ENCODE measurements around the gene ORM2. TPM values are rescaled to one million over a fixed set of nuclear protein-coding genes. Genes with fewer than 3 reads are reported as not detected.

Gene ORM2
- total and polyA plus RNA-seq, 9 donors: 0.33 to 0.40 (median 0.36) TPM; not detected in 6

GRCh38 chr9:114304416-114305188, 25.1 kb upstream of the ORM2 start:
- H3K4me3 ChIP-seq (ENCODE audit: low read length): no peak overlapping the region
- H3K4me1 ChIP-seq (ENCODE audit: control insufficient read depth, insufficient read depth, low read length): peaks cover 4% of the 10 kb centered on the region
- 85% methylated on average over 8 of the region's 10 CpGs for WGBS (ENCODE audit: insufficient coverage)
- H3K27me3 ChIP-seq (ENCODE audit: control insufficient read depth, insufficient read depth, low read length): no peaks in the 10 kb centered on the region
- H3K9me3 ChIP-seq (replicated peaks; ENCODE audit: control insufficient read depth, low read depth, low read length): no peaks in the 10 kb centered on the region
- peaks cover 56% of the 10 kb centered on the region for H3K36me3 ChIP-seq (ENCODE audit: control insufficient read depth, insufficient read depth, low read length)
- DNase-seq: no peak
- H3K27ac ChIP-seq (ENCODE audit: low read length): no peak overlapping the region

DNA sequence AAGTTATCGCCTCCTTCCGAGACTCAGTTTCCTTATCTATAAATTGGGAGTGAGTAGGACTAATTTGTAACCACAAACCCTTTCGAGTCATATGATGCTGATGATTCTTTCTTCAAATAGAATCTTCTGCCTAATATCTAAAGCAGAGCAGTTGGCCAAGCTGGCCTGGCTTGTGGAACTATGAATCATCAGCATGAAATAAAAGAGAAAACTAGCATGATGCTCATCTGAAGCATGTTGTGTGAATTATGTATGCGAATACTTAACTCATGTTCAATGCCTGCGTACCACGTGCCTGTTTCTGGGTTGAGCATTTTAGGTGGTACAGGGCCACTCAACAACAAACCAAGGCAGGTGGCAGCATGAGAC, 21.8 kb upstream of the ORM2 start:
- no peak overlapping the region for H3K4me3 ChIP-seq (ENCODE audit: low read length)
- H3K27me3 ChIP-seq (ENCODE audit: control insufficient read depth, insufficient read depth, low read length): no peaks in the 10 kb centered on the region
- WGBS (ENCODE audit: insufficient coverage): 100% methylated on average over 1 of the region's 6 CpGs
- peaks cover 4% of the 10 kb centered on the region for H3K4me1 ChIP-seq (ENCODE audit: control insufficient read depth, insufficient read depth, low read length)
- no peaks in the 10 kb centered on the region for H3K9me3 ChIP-seq (replicated peaks; ENCODE audit: control insufficient read depth, low read depth, low read length)
- H3K36me3 ChIP-seq (ENCODE audit: control insufficient read depth, insufficient read depth, low read length): peaks cover 39% of the 10 kb centered on the region
- no peak overlapping the region for H3K27ac ChIP-seq (ENCODE audit: low read length)
- DNase-seq: no peak

- Histone ChIP-seq H3K36me3 (ENCODE audit: control insufficient read depth, insufficient read depth, low read length) (peaks cover 39% of the 10 kb centered on the region), H3K27me3 (ENCODE audit: control insufficient read depth, insufficient read depth, low read length) (no peaks in the 10 kb centered on the region), H3K4me1 (ENCODE audit: control insufficient read depth, insufficient read depth, low read length) (peaks cover 4% of the 10 kb centered on the region), H3K27ac (ENCODE audit: low read length) (no peak overlapping the region), H3K4me3 (ENCODE audit: low read length) (no peak overlapping the region), H3K9me3 (replicated peaks; ENCODE audit: control insufficient read depth, low read depth, low read length) (no peaks in the 10 kb centered on the region)
- DNase-seq: no peak
- WGBS (ENCODE audit: insufficient coverage): 94% methylated on average over 6 of the region's 13 CpGs
Measured at GRCh38 chr9:114308361-114308950, 21.2 kb upstream of the ORM2 start.

DNA sequence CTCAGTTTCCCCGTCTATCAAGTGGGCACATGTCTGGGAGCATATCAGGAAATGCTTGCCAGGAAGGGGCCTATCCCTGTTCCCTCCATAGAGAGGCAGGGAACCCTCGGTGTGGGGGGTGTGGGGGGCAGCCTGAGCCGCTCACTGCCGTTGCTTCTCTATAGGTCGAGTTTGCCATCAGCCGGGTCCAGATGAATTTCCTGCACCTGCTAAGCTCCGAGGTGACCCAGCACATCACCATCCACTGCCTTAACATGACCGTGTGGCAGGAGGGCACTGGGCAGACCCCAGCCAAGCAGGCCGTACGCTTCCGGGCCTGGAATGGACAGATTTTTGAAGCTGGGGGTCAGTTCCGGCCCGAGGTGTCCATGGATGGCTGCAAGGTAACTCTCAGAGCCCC, 20.6 kb upstream of the ORM2 start:
- Histone ChIP-seq H3K27ac (ENCODE audit: low read length) (no peak overlapping the region), H3K9me3 (replicated peaks; ENCODE audit: control insufficient read depth, low read depth, low read length) (no peaks in the 10 kb centered on the region), H3K4me1 (ENCODE audit: control insufficient read depth, insufficient read depth, low read length) (peaks cover 4% of the 10 kb centered on the region), H3K4me3 (ENCODE audit: low read length) (no peak overlapping the region), H3K36me3 (ENCODE audit: control insufficient read depth, insufficient read depth, low read length) (peaks cover 38% of the 10 kb centered on the region), H3K27me3 (ENCODE audit: control insufficient read depth, insufficient read depth, low read length) (no peaks in the 10 kb centered on the region)
- WGBS (ENCODE audit: insufficient coverage): 90% methylated on average over 10 of the region's 13 CpGs
- DNase-seq: no peak

- WGBS (ENCODE audit: insufficient coverage): 85% methylated on average over 8 of the region's 22 CpGs
Measured at GRCh38 chr9:114310471-114311450, 18.9 kb upstream of the ORM2 start.

DNA sequence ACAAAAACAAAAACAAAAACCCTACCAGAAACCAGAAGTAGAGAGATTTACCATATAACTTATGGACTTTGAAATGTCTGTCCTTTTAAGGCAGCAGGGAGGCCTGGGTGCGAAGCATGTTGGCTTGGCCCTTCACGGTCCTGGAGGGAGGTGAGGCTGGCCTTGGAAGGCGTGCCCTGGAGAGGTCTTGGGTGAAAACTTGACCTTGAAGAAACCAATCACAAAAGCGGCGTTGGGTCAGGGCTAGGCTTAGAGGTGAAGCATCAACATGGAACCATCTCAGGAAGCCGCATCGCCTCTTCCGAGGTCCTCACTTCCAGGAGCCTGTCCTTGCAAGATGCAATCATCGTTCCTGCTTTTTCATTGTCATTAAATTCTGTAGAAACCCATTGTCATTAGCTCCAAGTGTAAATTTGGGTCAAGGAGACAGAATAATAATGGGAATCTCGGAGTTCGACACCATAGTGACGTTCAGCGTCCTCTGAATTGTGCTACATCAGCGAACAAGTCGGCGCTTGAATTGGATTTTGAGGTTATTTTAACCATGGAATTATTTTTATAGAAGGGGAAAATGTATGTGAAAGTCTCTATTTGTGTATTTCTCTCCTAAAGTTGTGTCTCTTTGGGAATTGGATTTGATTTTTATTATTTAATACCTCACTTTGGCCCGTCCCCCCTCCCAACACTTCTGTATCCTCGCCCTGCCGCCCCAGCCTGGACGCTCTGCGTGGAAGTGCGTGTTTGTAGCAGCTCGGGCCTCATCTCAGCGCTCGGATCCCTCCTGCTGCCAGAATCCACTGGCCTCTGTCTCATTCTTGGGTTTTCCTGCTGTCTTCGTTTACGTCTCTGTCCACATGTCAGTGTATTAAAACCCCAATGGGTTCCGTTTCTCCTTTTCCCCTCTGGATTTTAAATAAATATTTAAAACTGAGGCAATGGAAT, 17.8 kb upstream of the ORM2 start:
- no peak for DNase-seq
- peaks cover 28% of the 10 kb centered on the region for H3K36me3 ChIP-seq (ENCODE audit: control insufficient read depth, insufficient read depth, low read length)
- no peaks in the 10 kb centered on the region for H3K4me1 ChIP-seq (ENCODE audit: control insufficient read depth, insufficient read depth, low read length)
- H3K27me3 ChIP-seq (ENCODE audit: control insufficient read depth, insufficient read depth, low read length): no peaks in the 10 kb centered on the region
- no peak overlapping the region for H3K27ac ChIP-seq (ENCODE audit: low read length)
- 87% methylated on average over 17 of the region's 28 CpGs for WGBS (ENCODE audit: insufficient coverage)
- H3K4me3 ChIP-seq (ENCODE audit: low read length): no peak overlapping the region
- no peaks in the 10 kb centered on the region for H3K9me3 ChIP-seq (replicated peaks; ENCODE audit: control insufficient read depth, low read depth, low read length)

More at GRCh38 chr9:114310471-114311450, 18.9 kb upstream of the ORM2 start:
- Histone ChIP-seq H3K27me3 (ENCODE audit: control insufficient read depth, insufficient read depth, low read length) (no peaks in the 10 kb centered on the region), H3K4me1 (ENCODE audit: control insufficient read depth, insufficient read depth, low read length) (no peaks in the 10 kb centered on the region), H3K36me3 (ENCODE audit: control insufficient read depth, insufficient read depth, low read length) (peaks cover 37% of the 10 kb centered on the region), H3K4me3 (ENCODE audit: low read length) (no peak overlapping the region), H3K9me3 (replicated peaks; ENCODE audit: control insufficient read depth, low read depth, low read length) (no peaks in the 10 kb centered on the region), H3K27ac (ENCODE audit: low read length) (no peak overlapping the region)
- DNase-seq: no peak

GRCh38 chr9:114312513-114312875, 17.2 kb upstream of the ORM2 start:
- Histone ChIP-seq H3K9me3 (replicated peaks; ENCODE audit: control insufficient read depth, low read depth, low read length) (no peaks in the 10 kb centered on the region), H3K27ac (ENCODE audit: low read length) (no peak overlapping the region), H3K4me3 (ENCODE audit: low read length) (no peak overlapping the region), H3K36me3 (ENCODE audit: control insufficient read depth, insufficient read depth, low read length) (peaks cover 21% of the 10 kb centered on the region), H3K4me1 (ENCODE audit: control insufficient read depth, insufficient read depth, low read length) (no peaks in the 10 kb centered on the region), H3K27me3 (ENCODE audit: control insufficient read depth, insufficient read depth, low read length) (no peaks in the 10 kb centered on the region)
- WGBS (ENCODE audit: insufficient coverage): 56% methylated on average over 6 of the region's 8 CpGs
- DNase-seq: no peak

DNA sequence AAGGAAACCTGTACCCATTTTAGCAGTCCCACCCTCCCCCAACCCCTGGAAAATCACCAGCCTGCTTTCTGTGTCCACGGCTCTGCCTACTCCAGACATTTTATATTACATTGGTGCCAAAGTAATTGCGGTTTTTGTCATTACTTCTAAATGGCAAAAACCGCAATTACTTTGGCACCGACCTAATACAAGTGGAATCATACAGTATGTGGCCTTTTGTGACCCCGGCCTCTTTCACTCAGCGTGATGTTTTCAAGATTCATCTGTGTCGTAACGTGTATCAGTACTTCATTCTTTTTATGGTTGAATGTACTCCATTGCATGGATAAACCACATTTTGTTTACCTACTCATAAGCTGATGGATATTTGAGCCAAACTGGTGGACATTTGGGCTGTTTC, 16.5 kb upstream of the ORM2 start:
- WGBS (ENCODE audit: insufficient coverage): 93% methylated on average over 3 of the region's 8 CpGs
- Histone ChIP-seq H3K36me3 (ENCODE audit: control insufficient read depth, insufficient read depth, low read length) (peaks cover 14% of the 10 kb centered on the region), H3K4me1 (ENCODE audit: control insufficient read depth, insufficient read depth, low read length) (no peaks in the 10 kb centered on the region), H3K27me3 (ENCODE audit: control insufficient read depth, insufficient read depth, low read length) (no peaks in the 10 kb centered on the region), H3K27ac (ENCODE audit: low read length) (no peak overlapping the region), H3K9me3 (replicated peaks; ENCODE audit: control insufficient read depth, low read depth, low read length) (no peaks in the 10 kb centered on the region), H3K4me3 (ENCODE audit: low read length) (no peak overlapping the region)
- DNase-seq: no peak

DNA sequence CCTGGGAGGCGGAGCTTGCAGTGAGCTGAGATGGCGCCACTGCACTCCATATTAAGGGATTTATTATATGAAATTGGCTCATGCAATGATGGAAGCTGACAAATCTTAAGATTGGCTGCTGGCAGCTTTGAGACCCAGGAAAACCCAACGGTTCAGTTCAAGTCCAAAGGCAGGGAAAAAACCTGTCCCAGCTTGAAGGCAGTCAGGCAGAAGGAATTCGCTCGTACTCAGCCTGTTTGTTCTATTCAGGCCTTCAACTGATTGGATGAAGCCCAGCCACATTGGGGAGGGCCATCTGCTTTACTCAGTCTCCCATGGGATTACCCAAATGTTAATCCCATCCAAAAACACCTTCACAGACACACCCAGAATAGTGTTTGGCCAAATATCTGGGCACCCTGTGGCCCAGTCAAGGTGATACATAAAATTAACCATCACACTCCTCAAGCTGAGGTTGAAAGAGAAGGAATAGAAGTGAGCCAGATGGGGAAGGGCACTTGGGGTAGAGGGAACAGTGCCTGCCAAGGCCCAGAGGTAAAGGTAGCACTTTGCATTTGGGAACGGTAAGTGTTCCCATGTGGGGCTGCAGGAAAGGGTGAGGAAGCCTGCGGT, 15.3 kb upstream of the ORM2 start:
- 85% methylated on average over 7 of the region's 7 CpGs for WGBS (ENCODE audit: insufficient coverage)
- Histone ChIP-seq H3K9me3 (replicated peaks; ENCODE audit: control insufficient read depth, low read depth, low read length) (no peaks in the 10 kb centered on the region), H3K4me1 (ENCODE audit: control insufficient read depth, insufficient read depth, low read length) (no peaks in the 10 kb centered on the region), H3K36me3 (ENCODE audit: control insufficient read depth, insufficient read depth, low read length) (peaks cover 7% of the 10 kb centered on the region), H3K4me3 (ENCODE audit: low read length) (no peak overlapping the region), H3K27ac (ENCODE audit: low read length) (no peak overlapping the region), H3K27me3 (ENCODE audit: control insufficient read depth, insufficient read depth, low read length) (peaks cover 2% of the 10 kb centered on the region)
- DNase-seq: no peak

Measured in muscle of leg (tissue), 11 donors.